GM12878 (cell line): Measurements from ENCODE around the gene CACNG5. TPM values are rescaled to one million over a fixed set of nuclear protein-coding genes. Genes with fewer than 3 reads are reported as not detected.

Experiments
- ATAC-seq: fragments of 200-7000 bp; cut with Tn5 transposase; 3 replicates; pipeline ENCODE4 v1.9.1; 2020; ENCODE audit warnings: mild to moderate bottlenecking, moderate library complexity
- BruUV-seq: library from RNA; stranded (reverse); fragments of 400-500 nt; replicated peaks from 2 replicates; lab custom pipeline; 2021; lab: Mats Ljungman, UMichigan
- CTCF ChIA-PET: fragments of 300-600 bp; sonication (Branson Sonifier 250); formaldehyde crosslinking; extraction: SDS; loops from one replicate; lab custom pipeline; 2021; ENCODE audit warnings: inconsistent platforms; lab: Yijun Ruan, JAX
- POLR2A ChIA-PET: fragments of 350-600 bp; formaldehyde crosslinking; extraction: SDS; loops from one replicate; lab custom pipeline; 2021; ENCODE audit warnings: inconsistent platforms; lab: Charles Lee
- RAD21 ChIA-PET: fragments of 300-600 bp; sonication (Branson Sonifier 250); formaldehyde crosslinking; loops from one replicate; lab custom pipeline; 2023; ENCODE audit warnings: antibody characterized with exemption; ENCODE audit not compliant: unreplicated experiment; lab: Charles Lee
- SMC1A ChIA-PET: fragments of 300-600 bp; sonication (Branson Sonifier 250); formaldehyde crosslinking; loops from one replicate; lab custom pipeline; 2023; ENCODE audit not compliant: unreplicated experiment, uncharacterized antibody; lab: Charles Lee
- DNase-seq: peaks from one replicate; pipeline ENCODE4 v3.0.0-alpha.2; 2011; ENCODE audit warnings: low read depth, low spot score
- FAIRE-seq: peaks from 3 replicates; lab custom pipeline; 2011; peaks lifted over from hg19 to GRCh38; lab: Jason Lieb, UNC
- H2AFZ ChIP-seq: 2 replicates; pipeline ENCODE4 v1.6.0; 2011; ENCODE audit warnings: low read depth, low read length, control low read depth; ENCODE audit not compliant: control insufficient read depth
- H3K27ac ChIP-seq: 2 replicates; pipeline ENCODE4 v1.5.1; 2011; ENCODE audit warnings: control low read depth; ENCODE audit not compliant: control insufficient read depth, insufficient read depth
- H3K27me3 ChIP-seq, 2 experiments: replicated peaks in 1 of 2; 2 replicates each; pipeline versions ENCODE4 v1.6.0 to v1.6.1; 2011; ENCODE audit warnings: low read length in 1 of 2; ENCODE audit not compliant: control insufficient read depth in 2 of 2, insufficient read depth in 2 of 2
- H3K36me3 ChIP-seq, 2 experiments: 2 replicates each; pipeline ENCODE4 v1.5.1; 2011; ENCODE audit warnings: low read length in 1 of 2; ENCODE audit not compliant: control insufficient read depth in 2 of 2, insufficient read depth in 2 of 2
- H3K4me1 ChIP-seq: 2 replicates; pipeline ENCODE4 v1.6.1; 2011; ENCODE audit warnings: mild to moderate bottlenecking, low read length, moderate library complexity, mixed read lengths; ENCODE audit not compliant: control insufficient read depth, insufficient read depth
- H3K4me2 ChIP-seq: 2 replicates; pipeline ENCODE4 v1.6.0; 2011; ENCODE audit warnings: control low read depth; ENCODE audit not compliant: control insufficient read depth, insufficient read depth
- H3K4me3 ChIP-seq: fragments of 200-600 bp; sonication (generic); 2 replicates; pipeline ENCODE4 v1.5.1; 2016
- H3K79me2 ChIP-seq: 2 replicates; pipeline ENCODE4 v1.6.0; 2011; ENCODE audit warnings: low read length; ENCODE audit not compliant: control insufficient read depth, insufficient read depth
- H3K9ac ChIP-seq: 2 replicates; pipeline ENCODE4 v1.8.0; 2011; ENCODE audit warnings: low read length, control low read depth, mixed read lengths; ENCODE audit not compliant: control insufficient read depth, insufficient read depth
- H3K9me3 ChIP-seq: replicated peaks from 3 replicates; pipeline ENCODE4 v1.5.1; 2011; ENCODE audit warnings: mild to moderate bottlenecking, low read length; ENCODE audit not compliant: control insufficient read depth, insufficient read depth
- H4K20me1 ChIP-seq: 2 replicates; pipeline ENCODE4 v1.6.0; 2011; ENCODE audit not compliant: control insufficient read depth, insufficient read depth
- BHLHE40 ChIP-seq, 2 experiments: fragments of 450-650 bp in 1 of 2; IDR thresholded peaks; 2 replicates each; pipeline ENCODE4 v1.6.1; 2011 to 2017; ENCODE audit warnings: low read depth in 2 of 2, borderline replicate concordance in 1 of 2, improper control_type of control experiment in 1 of 2, low read length in 1 of 2, mild to moderate bottlenecking in 1 of 2
- CREM ChIP-seq: IDR thresholded peaks from 2 replicates; pipeline ENCODE4 v1.6.1; 2014; ENCODE audit warnings: antibody characterized with exemption, low read depth
- CUX1 ChIP-seq: IDR thresholded peaks from 2 replicates; pipeline ENCODE4 v1.6.1; 2012; ENCODE audit warnings: improper control_type of control experiment, low read depth, low read length; ENCODE audit not compliant: insufficient replicate concordance
- GATAD2B ChIP-seq: fragments of 450-650 bp; conservative IDR thresholded peaks from 2 replicates; pipeline ENCODE4 v1.6.1; 2017; ENCODE audit warnings: low read depth, mild to moderate bottlenecking, moderate library complexity
- HDAC2 ChIP-seq: fragments of 200-600 bp; sonication (generic); IDR thresholded peaks from 2 replicates; pipeline ENCODE4 v1.6.1; 2017
- HDAC6 ChIP-seq: fragments of 200-600 bp; sonication (generic); IDR thresholded peaks from one replicate; pipeline ENCODE4 v1.8.0; 2017; ENCODE audit warnings: antibody characterized with exemption; ENCODE audit not compliant: unreplicated experiment
- IRF4 ChIP-seq: IDR thresholded peaks from 2 replicates; pipeline ENCODE4 v1.6.1; 2011; ENCODE audit warnings: low read depth, low read length
- JUNB ChIP-seq: IDR thresholded peaks from 2 replicates; pipeline ENCODE4 v1.6.1; 2016; ENCODE audit warnings: antibody characterized with exemption, mild to moderate bottlenecking
- LARP7 ChIP-seq: fragments of 450-650 bp; IDR thresholded peaks from 2 replicates; pipeline ENCODE4 v1.6.1; 2017; ENCODE audit warnings: mild to moderate bottlenecking
- MTA2 ChIP-seq: fragments of 450-650 bp; IDR thresholded peaks from 2 replicates; pipeline ENCODE4 v1.6.1; 2016; ENCODE audit warnings: low read depth, mild to moderate bottlenecking, moderate library complexity
- MTA3 ChIP-seq: IDR thresholded peaks from 2 replicates; pipeline ENCODE4 v1.6.1; 2012; ENCODE audit warnings: low read length, inconsistent platforms, borderline replicate concordance
- MXI1 ChIP-seq: fragments of 150-350 bp; IDR thresholded peaks from 2 replicates; pipeline ENCODE4 v1.6.1; 2011; ENCODE audit warnings: low read depth, mild to moderate bottlenecking, inconsistent platforms, low read length, improper control_type of control experiment
- NFXL1 ChIP-seq: fragments of 450-650 bp; IDR thresholded peaks from 2 replicates; pipeline ENCODE4 v1.6.1; 2017; ENCODE audit warnings: antibody characterized with exemption, mild to moderate bottlenecking, borderline replicate concordance
- POLR2AphosphoS2 ChIP-seq: IDR thresholded peaks from 2 replicates; pipeline ENCODE4 v1.6.1; 2011; ENCODE audit warnings: low read depth, mild to moderate bottlenecking, low read length, improper control_type of control experiment, moderate library complexity
- RAD21 ChIP-seq: IDR thresholded peaks from 2 replicates; pipeline ENCODE4 v1.6.1; 2011; ENCODE audit warnings: mild to moderate bottlenecking, low read depth, low read length, moderate library complexity; ENCODE audit not compliant: insufficient read depth
- SIX5 ChIP-seq: IDR thresholded peaks from 2 replicates; pipeline ENCODE4 v1.6.1; 2011; ENCODE audit warnings: mild to moderate bottlenecking, low read depth, low read length, moderate library complexity; ENCODE audit not compliant: severe bottlenecking
- SMARCA5 ChIP-seq: fragments of 450-650 bp; IDR thresholded peaks from 2 replicates; pipeline ENCODE4 v1.6.1; 2017; ENCODE audit warnings: mild to moderate bottlenecking
- SP1 ChIP-seq: IDR thresholded peaks from one replicate; pipeline ENCODE4 v1.6.1; 2011; ENCODE audit warnings: low read depth, low read length
- STAT1 ChIP-seq: fragments of 450-650 bp; conservative IDR thresholded peaks from 2 replicates; pipeline ENCODE4 v1.6.1; 2014; ENCODE audit warnings: antibody characterized with exemption, mild to moderate bottlenecking
- TBL1XR1 ChIP-seq: IDR thresholded peaks from 2 replicates; pipeline ENCODE4 v1.6.1; 2012; ENCODE audit warnings: low read depth, low read length, improper control_type of control experiment
- WGBS: methylation state at CpG from one replicate; pipeline ENCODE4 v1.1.6; 2016; ENCODE audit warnings: low lambda C conversion rate; ENCODE audit not compliant: insufficient replicate concordance, insufficient coverage; ENCODE audit errors: missing lambda C conversion rate; 5-methylcytosine and 5-hydroxymethylcytosine counted together
- in situ Hi-C: fragments of 300-500 bp; cut with MboI; formaldehyde crosslinking; loops from 9 replicates; pipeline ENCODE4 v1.14.3; 2018; ENCODE audit warnings: mixed read lengths
- intact Hi-C: fragments of 100-400 bp; cut with micrococcal nuclease; formaldehyde crosslinking; loops from one replicate; pipeline ENCODE4 v1.14.2; 2022; ENCODE audit not compliant: unreplicated experiment
- polyA plus RNA-seq, 11 experiments: library from polyadenylated mRNA; depleted of rRNA in 4 of 11; unstranded in 6 of 11; stranded (reverse) in 5 of 11; fragments of >200 nt; fragmentation: Nextera tagmentation in 4 of 11; fragmentation: Illumina TruSeq in 1 of 11; extraction: Ambion mirVana in 4 of 11; extraction: Trizol in 1 of 11; gene quantifications; 1 replicate in 1 of 11; 2 replicates in 10 of 11; pipeline versions ENCODE4 v1.2.1 to v1.2.3, GENCODE V29; 2011 to 2016; ENCODE audit warnings: inconsistent platforms in 2 of 11, missing spikeins in 2 of 11, low read depth in 1 of 11
- total RNA-seq, 4 experiments: library from RNA; depleted of rRNA in 3 of 4; stranded (reverse); fragments of >200 nt in 3 of 4; fragmentation: Illumina TruSeq in 1 of 4; extraction: Trizol in 1 of 4; gene quantifications; 2 replicates each; pipeline versions ENCODE4 v1.2.1 to v1.2.3, GENCODE V29; 2013 to 2021

Gene CACNG5
- total and polyA plus RNA-seq, 10 of the 15 experiments (the other 5 are each of a cell fraction or from before 2014, with no cell fraction given) = not detected

- TF ChIP-seq POLR2AphosphoS2 = no peak
Observed at GRCh38 chr17:66909804-66910373, 75.0 kb downstream of the CACNG5 start (continued).

GRCh38 chr17:66910651-66911285 is 75.9 kb downstream of the CACNG5 start:
- Histone ChIP-seq H3K9ac (no peak overlapping the region), H4K20me1 (no peaks in the 10 kb centered on the region), H3K36me3 (no peaks in the 10 kb centered on the region), H3K9me3 (no peaks in the 10 kb centered on the region), H3K4me3 (no peak overlapping the region), H3K27me3 (no peaks in the 10 kb centered on the region; a peak in 2 of 4 replicates)
- FAIRE-seq = no peak
- POLR2A ChIA-PET = no interaction called here
- BruUV-seq = no TSS peak
- SMC1A ChIA-PET = interaction anchor here (1.1 kb wide), 1 partner anchor 172 kb away, joined by 3 read pairs; no protein-coding TSS in a partner anchor
- 33% methylated on average over 18 of the region's 18 CpGs for WGBS
- CTCF ChIA-PET = interaction anchor here (1.0 to 2.8 kb wide), 3 partner anchors 11 to 192 kb away, joined by 3 to 16 read pairs (median 4); no protein-coding TSS in a partner anchor
- in situ Hi-C loops = no loop called here
- no peak for DNase-seq
- RAD21 ChIA-PET = interaction anchor here (1.9 to 3.7 kb wide), 2 partner anchors 172 to 183 kb away, joined by 6 to 9 read pairs; no protein-coding TSS in a partner anchor
- no peak for TF ChIP-seq CUX1
- TF ChIP-seq IRF4 = no peak
- TF ChIP-seq MTA2 = no peak
- no peak for TF ChIP-seq GATAD2B
- TF ChIP-seq NFXL1 = no peak
- no peak for TF ChIP-seq RAD21
- no peak for TF ChIP-seq HDAC6
- no peak for TF ChIP-seq STAT1
- no peak for TF ChIP-seq CREM
- TF ChIP-seq MXI1 = no peak
- no peak for TF ChIP-seq SIX5
- no peak for TF ChIP-seq SP1
- TF ChIP-seq HDAC2 = no peak
- TF ChIP-seq MTA3 = no peak
- no peak for TF ChIP-seq JUNB
- TF ChIP-seq BHLHE40 (IDR thresholded peaks at IDR 0.05; ENCODE audit: borderline replicate concordance in 1 of 2, low read depth in 2 of 2, low read length in 1 of 2) = no peak
- TF ChIP-seq SMARCA5 = no peak
- TF ChIP-seq TBL1XR1 = no peak
- TF ChIP-seq LARP7 = no peak
- TF ChIP-seq, all 136 proteins: peak for 0
- H3K4me1 ChIP-seq = no peaks in the 10 kb centered on the region
- no peak overlapping the region for H3K27ac ChIP-seq
- H2AFZ ChIP-seq = no peak overlapping the region
- ATAC-seq = no peak
- intact Hi-C loops = no loop called here
- H3K4me2 ChIP-seq = no peak overlapping the region
- H3K79me2 ChIP-seq = no peaks in the 10 kb centered on the region
